GM23338 (cell line): ENCODE measurements around the gene MAP3K7CL. TPM values are rescaled to one million over a fixed set of nuclear protein-coding genes. Genes with fewer than 3 reads are reported as not detected.

Source experiments
- ATAC-seq: fragments of 200-7000 bp; cut with Tn5 transposase; 3 replicates; pipeline ENCODE4 v1.9.1; 2020
- DNase-seq: peaks from one replicate; pipeline ENCODE4 v3.0.0-alpha.2; 2015; ENCODE audit warnings: low spot score
- H2AFZ ChIP-seq: fragments of 200-600 bp; sonication (generic); 2 replicates; pipeline ENCODE4 v1.8.0; 2016; ENCODE audit warnings: antibody characterized with exemption, mild to moderate bottlenecking, moderate library complexity
- H3F3A ChIP-seq: fragments of 200-600 bp; sonication (generic); replicated peaks from 2 replicates; pipeline ENCODE4 v1.8.0; 2017; ENCODE audit warnings: antibody characterized with exemption, mixed run types, low read depth
- H3K27ac ChIP-seq: fragments of 200-600 bp; sonication (generic); 2 replicates; pipeline ENCODE4 v1.6.1; 2016; ENCODE audit warnings: low read depth
- H3K27me3 ChIP-seq: fragments of 200-600 bp; sonication (generic); 2 replicates; pipeline ENCODE4 v1.8.0; 2016; ENCODE audit warnings: mild to moderate bottlenecking, mixed run types, moderate library complexity; ENCODE audit not compliant: insufficient read depth
- H3K36me3 ChIP-seq: fragments of 200-600 bp; sonication (generic); 2 replicates; pipeline ENCODE4 v1.8.0; 2016; ENCODE audit warnings: mild to moderate bottlenecking; ENCODE audit not compliant: insufficient read depth
- H3K4me1 ChIP-seq: fragments of 200-600 bp; sonication (generic); 2 replicates; pipeline ENCODE4 v1.8.0; 2016; ENCODE audit warnings: mild to moderate bottlenecking, moderate library complexity; ENCODE audit not compliant: insufficient read depth
- H3K4me2 ChIP-seq: fragments of 200-600 bp; sonication (generic); 2 replicates; pipeline ENCODE4 v1.7.1; 2017; ENCODE audit warnings: mixed run types
- H3K4me3 ChIP-seq: fragments of 200-600 bp; sonication (generic); 2 replicates; pipeline ENCODE4 v1.6.1; 2016; ENCODE audit warnings: mixed run types
- H3K79me2 ChIP-seq: fragments of 200-600 bp; sonication (generic); replicated peaks from 2 replicates; pipeline ENCODE4 v1.8.0; 2017; ENCODE audit warnings: mild to moderate bottlenecking; ENCODE audit not compliant: insufficient read depth
- H3K9me2 ChIP-seq: fragments of 200-600 bp; sonication (generic); 2 replicates; pipeline ENCODE4 v1.8.0; 2017; ENCODE audit not compliant: insufficient read depth
- H4K20me1 ChIP-seq: fragments of 200-600 bp; sonication (generic); replicated peaks from 2 replicates; pipeline ENCODE4 v1.8.0; 2017; ENCODE audit warnings: mild to moderate bottlenecking; ENCODE audit not compliant: insufficient read depth
- H3K27ac Mint-ChIP-seq: 2 replicates; pipeline ENCODE4 v1.8.0; 2020; ENCODE audit warnings: inconsistent platforms, mild to moderate bottlenecking, moderate library complexity, mixed read lengths
- H3K27me3 Mint-ChIP-seq: 3 replicates; pipeline ENCODE4 v1.8.0; 2022; ENCODE audit warnings: low read depth, mild to moderate bottlenecking, moderate library complexity, mixed read lengths, inconsistent platforms; ENCODE audit not compliant: insufficient read depth, poor library complexity
- H3K36me3 Mint-ChIP-seq: 3 replicates; pipeline ENCODE4 v1.8.0; 2021; ENCODE audit warnings: low read depth, mild to moderate bottlenecking, inconsistent platforms, moderate library complexity, mixed read lengths
- H3K4me1 Mint-ChIP-seq: 3 replicates; pipeline ENCODE4 v1.8.0; 2020; ENCODE audit warnings: mild to moderate bottlenecking, inconsistent platforms, mixed read lengths
- H3K4me3 Mint-ChIP-seq: 3 replicates; pipeline ENCODE4 v1.8.0; 2021; ENCODE audit warnings: moderate library complexity, mild to moderate bottlenecking, inconsistent platforms, mixed read lengths
- H3K9me3 Mint-ChIP-seq: 3 replicates; pipeline ENCODE4 v1.8.0; 2020; ENCODE audit warnings: moderate library complexity, mild to moderate bottlenecking, inconsistent platforms, mixed read lengths
- CREB1 ChIP-seq: fragments of 250-450 bp; sonication (Bioruptor Pico); IDR thresholded peaks from 2 replicates; pipeline ENCODE4 v1.5.0; 2020; ENCODE audit warnings: low read depth, mild to moderate bottlenecking, moderate library complexity
- EZH2 ChIP-seq: fragments of 200-600 bp; sonication (generic); IDR thresholded peaks from one replicate; pipeline ENCODE4 v1.8.0; 2017; ENCODE audit warnings: antibody characterized with exemption, mild to moderate bottlenecking, low read depth; ENCODE audit not compliant: unreplicated experiment
- EZH2phosphoT487 ChIP-seq: fragments of 200-600 bp; sonication (generic); IDR thresholded peaks from one replicate; pipeline ENCODE4 v1.8.1; 2018; ENCODE audit warnings: antibody characterized with exemption; ENCODE audit not compliant: unreplicated experiment
- JUNB ChIP-seq: IDR thresholded peaks from one replicate; pipeline ENCODE4 v1.6.1; 2016; ENCODE audit warnings: antibody characterized with exemption; ENCODE audit not compliant: unreplicated experiment
- POLR2AphosphoS5 ChIP-seq: IDR thresholded peaks from 2 replicates; pipeline ENCODE4 v1.6.1; 2016; ENCODE audit warnings: antibody characterized with exemption, low read depth
- STAT1 ChIP-seq: IDR thresholded peaks from one replicate; pipeline ENCODE4 v1.6.1; 2016; ENCODE audit warnings: antibody characterized with exemption; ENCODE audit not compliant: unreplicated experiment
- ZNF331 ChIP-seq: fragments of 250-450 bp; sonication (Bioruptor Pico); IDR thresholded peaks from 2 replicates; pipeline ENCODE4 v1.5.0; 2020; ENCODE audit warnings: low read depth, mild to moderate bottlenecking, moderate library complexity
- polyA plus RNA-seq: library from polyadenylated mRNA; unstranded; fragments of >200 nt; fragmentation: Nextera tagmentation; extraction: Ambion mirVana; gene quantifications from 2 replicates; pipeline ENCODE4 v1.2.1, GENCODE V29; 2016
- total RNA-seq: library from RNA; depleted of rRNA; stranded (reverse); fragments of >200 nt; shearing (Covaris generic); gene quantifications from 2 replicates; pipeline ENCODE4 v1.2.3, GENCODE V29; 2014
- TF ChIP-seq, protein P1 (sequence below): IDR thresholded peaks from one replicate; pipeline ENCODE4 v1.6.1; 2018; ENCODE audit warnings: antibody characterized with exemption; ENCODE audit not compliant: unreplicated experiment
- TF ChIP-seq, protein P2 (sequence below): fragments of 250-450 bp; sonication (Bioruptor Pico); IDR thresholded peaks from 2 replicates; pipeline ENCODE4 v1.5.0; 2020; ENCODE audit warnings: mild to moderate bottlenecking, moderate library complexity
- TF ChIP-seq, protein P3 (sequence below): IDR thresholded peaks from 2 replicates; pipeline ENCODE4 v1.6.1; 2016; ENCODE audit warnings: antibody characterized with exemption

Gene MAP3K7CL
- total and polyA plus RNA-seq, 2 experiments from 2014 or later: 2.4 to 3.6 TPM

DNA sequence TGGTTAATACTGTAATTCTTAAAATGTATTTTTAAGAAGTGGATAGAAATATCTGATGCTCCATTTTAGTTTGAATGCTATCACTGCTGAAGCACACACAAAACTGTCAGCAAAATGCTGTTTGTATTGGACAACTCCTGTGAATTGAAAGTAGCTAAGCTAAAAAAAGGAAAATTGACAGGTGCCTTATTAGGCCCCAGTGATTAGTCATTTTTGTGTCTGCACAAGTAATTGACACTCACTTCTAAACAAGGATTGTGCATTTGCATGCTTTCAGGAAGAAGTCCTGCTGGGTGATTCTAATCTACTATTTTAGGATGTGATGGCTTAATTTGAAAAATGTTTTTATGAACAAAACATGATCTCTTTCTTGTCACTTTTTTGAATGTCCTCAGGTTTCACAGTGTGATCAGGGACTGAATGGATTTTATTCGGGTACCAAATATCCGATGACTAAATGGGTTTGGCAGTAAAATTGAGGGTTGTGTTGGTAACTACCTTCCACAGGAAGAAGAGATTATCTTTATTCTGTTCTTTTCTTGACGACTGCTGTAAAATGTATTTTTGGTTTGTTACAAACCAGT is 13.0 kb upstream of the MAP3K7CL start:
- Histone ChIP-seq H3K4me1 (peaks cover 9% of the 10 kb centered on the region), H3F3A (no peaks in the 10 kb centered on the region), H3K79me2 (no peaks in the 10 kb centered on the region), H3K9me2 (no peaks in the 10 kb centered on the region), H3K4me2 (no peak overlapping the region), H3K27ac (no peak overlapping the region), H4K20me1 (no peaks in the 10 kb centered on the region), H3K27me3 (no peaks in the 10 kb centered on the region), H2AFZ (no peak overlapping the region), H3K36me3 (no peaks in the 10 kb centered on the region), H3K4me3 (no peak overlapping the region)
- DNase-seq: no peak
- H3K27ac Mint-ChIP-seq: no peak overlapping the region
- no peaks in the 10 kb centered on the region for H3K36me3 Mint-ChIP-seq
- H3K9me3 Mint-ChIP-seq: no peaks in the 10 kb centered on the region; the same call in 2 of the 3 replicates
- no peak for ATAC-seq
- TF ChIP-seq EZH2 (no peak), EZH2phosphoT487 (no peak), STAT1 (no peak), POLR2AphosphoS5 (no peak), JUNB (no peak), ZNF331 (no peak), CREB1 (CRISPR knock-in tag) (no peak)
- TF ChIP-seq, protein P1, sequence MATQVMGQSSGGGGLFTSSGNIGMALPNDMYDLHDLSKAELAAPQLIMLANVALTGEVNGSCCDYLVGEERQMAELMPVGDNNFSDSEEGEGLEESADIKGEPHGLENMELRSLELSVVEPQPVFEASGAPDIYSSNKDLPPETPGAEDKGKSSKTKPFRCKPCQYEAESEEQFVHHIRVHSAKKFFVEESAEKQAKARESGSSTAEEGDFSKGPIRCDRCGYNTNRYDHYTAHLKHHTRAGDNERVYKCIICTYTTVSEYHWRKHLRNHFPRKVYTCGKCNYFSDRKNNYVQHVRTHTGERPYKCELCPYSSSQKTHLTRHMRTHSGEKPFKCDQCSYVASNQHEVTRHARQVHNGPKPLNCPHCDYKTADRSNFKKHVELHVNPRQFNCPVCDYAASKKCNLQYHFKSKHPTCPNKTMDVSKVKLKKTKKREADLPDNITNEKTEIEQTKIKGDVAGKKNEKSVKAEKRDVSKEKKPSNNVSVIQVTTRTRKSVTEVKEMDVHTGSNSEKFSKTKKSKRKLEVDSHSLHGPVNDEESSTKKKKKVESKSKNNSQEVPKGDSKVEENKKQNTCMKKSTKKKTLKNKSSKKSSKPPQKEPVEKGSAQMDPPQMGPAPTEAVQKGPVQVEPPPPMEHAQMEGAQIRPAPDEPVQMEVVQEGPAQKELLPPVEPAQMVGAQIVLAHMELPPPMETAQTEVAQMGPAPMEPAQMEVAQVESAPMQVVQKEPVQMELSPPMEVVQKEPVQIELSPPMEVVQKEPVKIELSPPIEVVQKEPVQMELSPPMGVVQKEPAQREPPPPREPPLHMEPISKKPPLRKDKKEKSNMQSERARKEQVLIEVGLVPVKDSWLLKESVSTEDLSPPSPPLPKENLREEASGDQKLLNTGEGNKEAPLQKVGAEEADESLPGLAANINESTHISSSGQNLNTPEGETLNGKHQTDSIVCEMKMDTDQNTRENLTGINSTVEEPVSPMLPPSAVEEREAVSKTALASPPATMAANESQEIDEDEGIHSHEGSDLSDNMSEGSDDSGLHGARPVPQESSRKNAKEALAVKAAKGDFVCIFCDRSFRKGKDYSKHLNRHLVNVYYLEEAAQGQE: no peak
- TF ChIP-seq, protein P2, sequence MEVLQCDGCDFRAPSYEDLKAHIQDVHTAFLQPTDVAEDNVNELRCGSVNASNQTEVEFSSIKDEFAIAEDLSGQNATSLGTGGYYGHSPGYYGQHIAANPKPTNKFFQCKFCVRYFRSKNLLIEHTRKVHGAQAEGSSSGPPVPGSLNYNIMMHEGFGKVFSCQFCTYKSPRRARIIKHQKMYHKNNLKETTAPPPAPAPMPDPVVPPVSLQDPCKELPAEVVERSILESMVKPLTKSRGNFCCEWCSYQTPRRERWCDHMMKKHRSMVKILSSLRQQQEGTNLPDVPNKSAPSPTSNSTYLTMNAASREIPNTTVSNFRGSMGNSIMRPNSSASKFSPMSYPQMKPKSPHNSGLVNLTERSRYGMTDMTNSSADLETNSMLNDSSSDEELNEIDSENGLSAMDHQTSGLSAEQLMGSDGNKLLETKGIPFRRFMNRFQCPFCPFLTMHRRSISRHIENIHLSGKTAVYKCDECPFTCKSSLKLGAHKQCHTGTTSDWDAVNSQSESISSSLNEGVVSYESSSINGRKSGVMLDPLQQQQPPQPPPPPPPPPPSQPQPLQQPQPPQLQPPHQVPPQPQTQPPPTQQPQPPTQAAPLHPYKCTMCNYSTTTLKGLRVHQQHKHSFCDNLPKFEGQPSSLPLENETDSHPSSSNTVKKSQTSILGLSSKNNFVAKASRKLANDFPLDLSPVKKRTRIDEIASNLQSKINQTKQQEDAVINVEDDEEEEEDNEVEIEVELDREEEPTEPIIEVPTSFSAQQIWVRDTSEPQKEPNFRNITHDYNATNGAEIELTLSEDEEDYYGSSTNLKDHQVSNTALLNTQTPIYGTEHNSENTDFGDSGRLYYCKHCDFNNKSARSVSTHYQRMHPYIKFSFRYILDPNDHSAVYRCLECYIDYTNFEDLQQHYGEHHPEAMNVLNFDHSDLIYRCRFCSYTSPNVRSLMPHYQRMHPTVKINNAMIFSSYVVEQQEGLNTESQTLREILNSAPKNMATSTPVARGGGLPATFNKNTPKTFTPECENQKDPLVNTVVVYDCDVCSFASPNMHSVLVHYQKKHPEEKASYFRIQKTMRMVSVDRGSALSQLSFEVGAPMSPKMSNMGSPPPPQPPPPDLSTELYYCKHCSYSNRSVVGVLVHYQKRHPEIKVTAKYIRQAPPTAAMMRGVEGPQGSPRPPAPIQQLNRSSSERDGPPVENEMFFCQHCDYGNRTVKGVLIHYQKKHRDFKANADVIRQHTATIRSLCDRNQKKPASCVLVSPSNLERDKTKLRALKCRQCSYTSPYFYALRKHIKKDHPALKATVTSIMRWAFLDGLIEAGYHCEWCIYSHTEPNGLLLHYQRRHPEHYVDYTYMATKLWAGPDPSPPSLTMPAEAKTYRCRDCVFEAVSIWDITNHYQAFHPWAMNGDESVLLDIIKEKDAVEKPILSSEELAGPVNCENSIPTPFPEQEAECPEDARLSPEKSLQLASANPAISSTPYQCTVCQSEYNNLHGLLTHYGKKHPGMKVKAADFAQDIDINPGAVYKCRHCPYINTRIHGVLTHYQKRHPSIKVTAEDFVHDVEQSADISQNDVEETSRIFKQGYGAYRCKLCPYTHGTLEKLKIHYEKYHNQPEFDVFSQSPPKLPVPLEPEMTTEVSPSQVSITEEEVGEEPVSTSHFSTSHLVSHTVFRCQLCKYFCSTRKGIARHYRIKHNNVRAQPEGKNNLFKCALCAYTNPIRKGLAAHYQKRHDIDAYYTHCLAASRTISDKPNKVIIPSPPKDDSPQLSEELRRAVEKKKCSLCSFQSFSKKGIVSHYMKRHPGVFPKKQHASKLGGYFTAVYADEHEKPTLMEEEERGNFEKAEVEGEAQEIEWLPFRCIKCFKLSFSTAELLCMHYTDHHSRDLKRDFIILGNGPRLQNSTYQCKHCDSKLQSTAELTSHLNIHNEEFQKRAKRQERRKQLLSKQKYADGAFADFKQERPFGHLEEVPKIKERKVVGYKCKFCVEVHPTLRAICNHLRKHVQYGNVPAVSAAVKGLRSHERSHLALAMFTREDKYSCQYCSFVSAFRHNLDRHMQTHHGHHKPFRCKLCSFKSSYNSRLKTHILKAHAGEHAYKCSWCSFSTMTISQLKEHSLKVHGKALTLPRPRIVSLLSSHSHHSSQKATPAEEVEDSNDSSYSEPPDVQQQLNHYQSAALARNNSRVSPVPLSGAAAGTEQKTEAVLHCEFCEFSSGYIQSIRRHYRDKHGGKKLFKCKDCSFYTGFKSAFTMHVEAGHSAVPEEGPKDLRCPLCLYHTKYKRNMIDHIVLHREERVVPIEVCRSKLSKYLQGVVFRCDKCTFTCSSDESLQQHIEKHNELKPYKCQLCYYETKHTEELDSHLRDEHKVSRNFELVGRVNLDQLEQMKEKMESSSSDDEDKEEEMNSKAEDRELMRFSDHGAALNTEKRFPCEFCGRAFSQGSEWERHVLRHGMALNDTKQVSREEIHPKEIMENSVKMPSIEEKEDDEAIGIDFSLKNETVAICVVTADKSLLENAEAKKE: no peak
- TF ChIP-seq, protein P3, sequence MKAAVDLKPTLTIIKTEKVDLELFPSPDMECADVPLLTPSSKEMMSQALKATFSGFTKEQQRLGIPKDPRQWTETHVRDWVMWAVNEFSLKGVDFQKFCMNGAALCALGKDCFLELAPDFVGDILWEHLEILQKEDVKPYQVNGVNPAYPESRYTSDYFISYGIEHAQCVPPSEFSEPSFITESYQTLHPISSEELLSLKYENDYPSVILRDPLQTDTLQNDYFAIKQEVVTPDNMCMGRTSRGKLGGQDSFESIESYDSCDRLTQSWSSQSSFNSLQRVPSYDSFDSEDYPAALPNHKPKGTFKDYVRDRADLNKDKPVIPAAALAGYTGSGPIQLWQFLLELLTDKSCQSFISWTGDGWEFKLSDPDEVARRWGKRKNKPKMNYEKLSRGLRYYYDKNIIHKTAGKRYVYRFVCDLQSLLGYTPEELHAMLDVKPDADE: no peak
- H3K4me1 Mint-ChIP-seq: peaks cover 17% of the 10 kb centered on the region
- H3K27me3 Mint-ChIP-seq: peaks cover 4% of the 10 kb centered on the region
- no peak overlapping the region for H3K4me3 Mint-ChIP-seq
